HUES64 (cell line): ENCODE measurements around the gene CDCA3.
"Not testable (repeated sequence)": the region's sequence is repeated elsewhere in the genome, so short reads cannot be mapped to it uniquely, and the experiment has no call there.

Source experiments
- H3K27ac ChIP-seq: 2 replicates; pipeline ENCODE4 v1.7.0; 2013; ENCODE audit warnings: low read depth, low read length, inconsistent platforms
- H3K27me3 ChIP-seq: 2 replicates; pipeline ENCODE4 v1.6.1; 2013; ENCODE audit warnings: mild to moderate bottlenecking, low read length; ENCODE audit not compliant: insufficient read depth
- H3K36me3 ChIP-seq: 2 replicates; pipeline ENCODE4 v1.6.1; 2013; ENCODE audit warnings: mild to moderate bottlenecking, low read length; ENCODE audit not compliant: insufficient read depth
- H3K4me1 ChIP-seq: 2 replicates; pipeline ENCODE4 v1.6.1; 2013; ENCODE audit warnings: mild to moderate bottlenecking, low read length, moderate library complexity; ENCODE audit not compliant: insufficient read depth
- H3K4me3 ChIP-seq: 2 replicates; pipeline ENCODE4 v1.5.1; 2013; ENCODE audit warnings: mild to moderate bottlenecking, low read length, moderate library complexity
- H3K9ac ChIP-seq: 2 replicates; pipeline ENCODE4 v1.6.1; 2013; ENCODE audit warnings: mild to moderate bottlenecking, low read depth, low read length
- H3K9me3 ChIP-seq: 2 replicates; pipeline ENCODE4 v1.6.1; 2013; ENCODE audit warnings: low read depth, low read length; ENCODE audit not compliant: insufficient read depth
- WGBS: fragments of 150-250, 120-280 bp; methylation state at CpG from one replicate; pipeline ENCODE4 v1.1.7; 2013; ENCODE audit warnings: missing lambda C conversion rate; 5-methylcytosine and 5-hydroxymethylcytosine counted together

The CDCA3 gene

GRCh38 chr12:6888360-6888759, 37.3 kb upstream of the CDCA3 start:
- Histone ChIP-seq H3K4me1 (peaks cover 35% of the 10 kb centered on the region), H3K27me3 (no peaks in the 10 kb centered on the region), H3K27ac (peak overlapping the region; percentile 45), H3K4me3 (no peak overlapping the region), H3K36me3 (peaks cover 11% of the 10 kb centered on the region), H3K9me3 (no peaks in the 10 kb centered on the region), H3K9ac (no peak overlapping the region)
- WGBS, result 87% methylated on average over 2 of the region's 2 CpGs

GRCh38 chr12:6887460-6887859, 36.4 kb upstream of the CDCA3 start:
- Histone ChIP-seq H3K9ac (peak overlapping the region; percentile 30; the same call in 1 of the 2 replicates), H3K36me3 (peaks cover 11% of the 10 kb centered on the region), H3K4me1 (peaks cover 35% of the 10 kb centered on the region), H3K27me3 (no peaks in the 10 kb centered on the region), H3K27ac (peak overlapping the region; percentile 86; the same call in 1 of the 2 replicates), H3K4me3 (no peak overlapping the region), H3K9me3 (no peaks in the 10 kb centered on the region)
- WGBS, result 94% methylated on average over 8 of the region's 8 CpGs

GRCh38 chr12:6886206-6886999, 35.3 kb upstream of the CDCA3 start:
- H3K36me3 ChIP-seq, result peaks cover 11% of the 10 kb centered on the region
- not testable (repeated sequence) for H3K9me3 ChIP-seq, H3K4me3 ChIP-seq, H3K9ac ChIP-seq, H3K27me3 ChIP-seq
- WGBS, result 41% methylated on average over 9 of the region's 15 CpGs
- peak overlapping the region; percentile 86; the same call in 1 of the 2 replicates for H3K27ac ChIP-seq
- H3K4me1 ChIP-seq, result peaks cover 35% of the 10 kb centered on the region

GRCh38 chr12:6884539-6884938, 33.5 kb upstream of the CDCA3 start:
- H3K4me1 ChIP-seq, result peaks cover 29% of the 10 kb centered on the region
- no peak overlapping the region for H3K9ac ChIP-seq
- WGBS, result 77% methylated on average over 22 of the region's 22 CpGs
- H3K9me3 ChIP-seq, result no peaks in the 10 kb centered on the region
- peaks cover 11% of the 10 kb centered on the region for H3K36me3 ChIP-seq
- H3K27me3 ChIP-seq, result no peaks in the 10 kb centered on the region
- H3K4me3 ChIP-seq, result no peak overlapping the region
- H3K27ac ChIP-seq, result peak overlapping the region; percentile 97

- Histone ChIP-seq H3K4me3 (no peak overlapping the region), H3K27ac (0 out of 2 replicates have a peak overlapping the region, but pooled peaks have one; percentile 19), H3K36me3 (peaks cover 11% of the 10 kb centered on the region), H3K27me3 (no peaks in the 10 kb centered on the region), H3K9ac (no peak overlapping the region), H3K9me3 (no peaks in the 10 kb centered on the region), H3K4me1 (peaks cover 26% of the 10 kb centered on the region)
- WGBS, result 93% methylated on average over 11 of the region's 11 CpGs
Observed at GRCh38 chr12:6883683-6884082, 32.6 kb upstream of the CDCA3 start.

- Histone ChIP-seq H3K4me3 (no peak overlapping the region), H3K9me3 (no peaks in the 10 kb centered on the region), H3K36me3 (peaks cover 11% of the 10 kb centered on the region), H3K9ac (no peak overlapping the region), H3K4me1 (peaks cover 22% of the 10 kb centered on the region), H3K27me3 (no peaks in the 10 kb centered on the region), H3K27ac (no peak overlapping the region)
- WGBS, result 96% methylated on average over 5 of the region's 5 CpGs
Observed at GRCh38 chr12:6883252-6883651, 32.2 kb upstream of the CDCA3 start.

GRCh38 chr12:6879824-6880223, 28.7 kb upstream of the CDCA3 start:
- not testable (repeated sequence) for H3K27me3 ChIP-seq, H3K4me3 ChIP-seq, H3K9me3 ChIP-seq, H3K27ac ChIP-seq, H3K9ac ChIP-seq, H3K4me1 ChIP-seq
- WGBS, result 95% methylated on average over 10 of the region's 11 CpGs
- peaks cover 12% of the 10 kb centered on the region for H3K36me3 ChIP-seq

- 58% methylated on average over 9 of the region's 9 CpGs for WGBS
- H3K9me3 ChIP-seq, H3K27me3 ChIP-seq: not testable (repeated sequence)
- Histone ChIP-seq H3K27ac (peak overlapping the region; percentile 51; the same call in 1 of the 2 replicates), H3K4me1 (peaks cover 13% of the 10 kb centered on the region; the same call in 1 of the 2 replicates), H3K9ac (0 out of 2 replicates have a peak overlapping the region, but pooled peaks have one; percentile 14), H3K36me3 (peaks cover 28% of the 10 kb centered on the region), H3K4me3 (peak overlapping the region; percentile 61)
Observed at GRCh38 chr12:6874015-6874368, 22.9 kb upstream of the CDCA3 start.

GRCh38 chr12:6873094-6874014, 22.3 kb upstream of the CDCA3 start, which contains the start of gene SPSB2:
TSS of gene SPSB2 (minus strand) at chr12:6873303. CDS start at chr12:6872901, 402 bp downstream.
- peak within 1 kb of the TSS; percentile 87 for H3K27ac ChIP-seq

GRCh38 chr12:6872073-6873048, 21.3 kb upstream of the CDCA3 start:
- Histone ChIP-seq H3K27ac (peak overlapping the region; percentile 87), H3K4me3 (peak overlapping the region; percentile 96), H3K27me3 (no peaks in the 10 kb centered on the region), H3K36me3 (peaks cover 34% of the 10 kb centered on the region), H3K4me1 (peaks cover 18% of the 10 kb centered on the region; the same call in 1 of the 2 replicates), H3K9ac (peak overlapping the region; percentile 87), H3K9me3 (no peaks in the 10 kb centered on the region)
- WGBS, result 5% methylated on average over 40 of the region's 40 CpGs

More at GRCh38 chr12:6873094-6874014, 22.3 kb upstream of the CDCA3 start, which contains the start of gene SPSB2:
- H3K9ac ChIP-seq, result peak within 1 kb of the TSS; percentile 87
- peaks cover 18% of the 10 kb centered on the region; the same call in 1 of the 2 replicates for H3K4me1 ChIP-seq
- no peaks in the 10 kb centered on the region for H3K9me3 ChIP-seq
- peak within 1 kb of the TSS; percentile 96 for H3K4me3 ChIP-seq
- peaks cover 33% of the 10 kb centered on the region for H3K36me3 ChIP-seq
- H3K27me3 ChIP-seq, result no peaks in the 10 kb centered on the region
- under 1% methylated on average over 66 of the region's 66 CpGs for WGBS
